Measurements from ENCODE around the gene ZNF440.

GRCh38 chr19:11792942-11793341 lies 21.1 kb upstream of the ZNF440 start:
- no peak for TF ChIP-seq POLR2A (IDR thresholded peaks at IDR 0.05; ENCODE audit: low read length)
- TF ChIP-seq CTCF (IDR thresholded peaks at IDR 0.05) = no peak
- TF ChIP-seq USF2 (IDR thresholded peaks at IDR 0.05) = no peak
- TF ChIP-seq KDM1A (IDR thresholded peaks at IDR 0.05; ENCODE audit: low read depth) = no peak
- TF ChIP-seq EHMT2 (IDR thresholded peaks at IDR 0.05; ENCODE audit: low read depth) = no peak
- no peak for TF ChIP-seq NFE2L2 (conservative IDR thresholded peaks at IDR 0.05; ENCODE audit: low read length)
- no peak for TF ChIP-seq RFX5 (IDR thresholded peaks at IDR 0.05)
- TF ChIP-seq RAD21 (conservative IDR thresholded peaks at IDR 0.05 in 1 of 2, IDR thresholded peaks at IDR 0.05 in 1 of 2) = no peak
- TF ChIP-seq MAFK (IDR thresholded peaks at IDR 0.05; ENCODE audit: partially characterized antibody) = no peak
- TF ChIP-seq HOXB13 (CRISPR knock-in tag; IDR thresholded peaks at IDR 0.05; ENCODE audit: low read depth) = no peak
- TF ChIP-seq JUN (IDR thresholded peaks at IDR 0.05) = no peak
